ENCODE data around the gene COCH.

The COCH gene

GRCh38 chr14:30874120-30874998 lies at the start of gene COCH:
Gene COCH (plus strand): TSS chr14:30874559. CDS start chr14:30874939, 380 bp downstream.
- no peak for DNase-seq (ENCODE audit: low read depth in 2 of 2)

DNA sequence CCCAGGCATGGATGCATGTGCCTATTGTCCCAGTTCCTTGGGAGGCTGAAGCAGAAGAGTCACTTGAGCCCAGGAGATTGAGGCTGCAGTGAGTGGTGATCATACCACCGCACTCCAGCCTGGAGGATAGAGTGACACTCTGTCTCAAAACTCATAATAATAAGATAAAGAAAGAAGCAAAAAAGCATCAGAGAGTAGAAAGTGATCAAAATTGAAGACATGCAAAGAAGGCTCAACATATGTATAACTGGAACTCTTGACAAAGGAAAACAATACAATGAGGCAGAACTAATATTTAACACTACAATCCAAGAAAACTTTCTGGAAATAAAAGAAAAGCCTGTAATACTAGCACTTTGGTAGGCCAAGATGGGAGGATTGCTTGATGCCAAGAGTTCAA lies 48.3 kb upstream of the COCH start:
- DNase-seq (ENCODE audit: low read depth in 2 of 2), result no peak

- no peak for DNase-seq (ENCODE audit: low read depth in 2 of 2)
These were observed 44.5 kb upstream of the COCH start for GRCh38 chr14:30829853-30830252.

DNA sequence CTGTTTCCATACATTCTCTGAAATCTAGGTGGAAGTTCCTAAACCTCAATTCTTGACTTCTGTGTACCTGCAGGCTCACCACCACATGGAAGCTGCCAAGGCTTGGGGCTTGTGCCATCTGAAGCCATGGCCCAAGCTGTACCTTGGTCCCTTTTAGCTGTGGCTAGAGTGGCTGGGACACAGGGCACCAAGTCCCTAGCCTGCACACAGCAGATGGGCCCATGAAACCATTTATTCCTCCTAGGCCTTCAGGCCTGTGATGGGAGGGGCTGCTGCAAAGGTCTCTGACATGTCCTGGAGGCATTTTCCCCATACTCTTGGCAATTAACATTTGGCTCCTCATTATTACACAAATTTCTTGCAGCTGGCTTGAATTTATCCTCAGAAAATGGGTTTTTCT lies 40.0 kb upstream of the COCH start:
- no peak for DNase-seq (ENCODE audit: low read depth in 2 of 2)

- no peak for DNase-seq (ENCODE audit: low read depth in 2 of 2)
These were observed 36.0 kb upstream of the COCH start for GRCh38 chr14:30838351-30838750.

GRCh38 chr14:30840086-30840779 lies 34.1 kb upstream of the COCH start:
- DNase-seq (ENCODE audit: low read depth in 2 of 2), result no peak

GRCh38 chr14:30842431-30842830 lies 31.9 kb upstream of the COCH start:
- DNase-seq (ENCODE audit: low read depth in 2 of 2), result no peak

DNA sequence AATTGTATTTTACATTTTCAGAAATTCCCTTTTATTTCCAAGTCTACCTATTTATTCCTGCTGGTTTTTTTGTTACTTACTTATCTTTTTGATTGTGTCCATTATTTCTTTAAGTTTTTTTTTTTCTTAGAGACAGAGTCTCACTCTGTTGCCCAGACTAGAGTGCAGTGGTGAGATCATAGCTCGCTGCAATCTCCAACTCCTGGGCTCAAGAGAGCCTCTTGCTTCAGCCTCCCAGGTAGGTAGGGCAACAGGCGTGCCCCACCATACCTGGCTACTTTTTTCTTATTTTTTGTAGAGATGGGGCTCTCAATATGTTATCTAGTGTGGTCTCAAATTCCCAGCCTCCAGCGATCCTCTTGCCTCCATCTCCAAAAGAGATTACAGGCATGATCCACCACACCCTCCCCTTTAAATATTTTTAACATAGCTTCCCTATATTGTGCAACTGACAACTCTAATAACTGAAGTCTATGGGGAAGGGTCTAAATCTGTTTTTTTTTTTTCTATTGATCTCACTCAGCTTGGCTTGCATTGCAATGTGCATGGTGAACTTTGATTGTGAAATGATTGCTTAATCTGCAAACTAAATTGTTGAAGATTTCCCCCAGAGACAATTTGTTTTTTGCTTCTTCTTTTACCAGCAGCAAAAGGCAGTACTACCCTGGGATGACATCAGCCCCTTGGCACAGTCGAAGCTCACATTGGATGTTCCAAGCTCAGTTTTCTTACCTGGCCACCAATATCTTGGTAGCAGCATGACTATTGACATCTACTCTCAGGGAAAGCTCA lies 25.7 kb upstream of the COCH start:
- DNase-seq (ENCODE audit: low read depth in 2 of 2), result no peak

GRCh38 chr14:30849354-30849753 lies 25.0 kb upstream of the COCH start:
- no peak for DNase-seq (ENCODE audit: low read depth in 2 of 2)

DNA sequence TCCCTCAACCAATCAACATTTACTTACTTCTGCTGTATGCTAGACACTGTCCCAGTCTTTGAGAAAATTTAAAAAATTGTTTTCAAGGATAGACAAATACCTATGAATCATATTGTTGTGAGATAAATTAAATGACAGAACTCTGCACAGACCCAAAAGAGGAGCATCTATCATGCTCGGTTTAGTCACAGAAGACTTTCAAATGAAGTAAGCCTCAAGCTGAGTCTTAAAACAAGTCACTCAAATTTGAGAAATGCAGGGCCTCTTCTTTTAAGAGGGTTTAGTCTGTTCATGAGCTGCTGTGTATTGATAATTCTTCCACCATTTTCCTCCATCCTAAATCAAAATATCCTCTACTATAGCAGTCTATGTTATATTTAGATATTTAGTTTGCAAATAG lies 24.4 kb upstream of the COCH start:
- no peak for DNase-seq (ENCODE audit: low read depth in 2 of 2)

GRCh38 chr14:30853946-30854345 lies 20.4 kb upstream of the COCH start:
- DNase-seq (ENCODE audit: low read depth in 2 of 2), result no peak

GRCh38 chr14:30854492-30854891 lies 19.9 kb upstream of the COCH start:
- DNase-seq (ENCODE audit: low read depth in 2 of 2), result no peak

DNA sequence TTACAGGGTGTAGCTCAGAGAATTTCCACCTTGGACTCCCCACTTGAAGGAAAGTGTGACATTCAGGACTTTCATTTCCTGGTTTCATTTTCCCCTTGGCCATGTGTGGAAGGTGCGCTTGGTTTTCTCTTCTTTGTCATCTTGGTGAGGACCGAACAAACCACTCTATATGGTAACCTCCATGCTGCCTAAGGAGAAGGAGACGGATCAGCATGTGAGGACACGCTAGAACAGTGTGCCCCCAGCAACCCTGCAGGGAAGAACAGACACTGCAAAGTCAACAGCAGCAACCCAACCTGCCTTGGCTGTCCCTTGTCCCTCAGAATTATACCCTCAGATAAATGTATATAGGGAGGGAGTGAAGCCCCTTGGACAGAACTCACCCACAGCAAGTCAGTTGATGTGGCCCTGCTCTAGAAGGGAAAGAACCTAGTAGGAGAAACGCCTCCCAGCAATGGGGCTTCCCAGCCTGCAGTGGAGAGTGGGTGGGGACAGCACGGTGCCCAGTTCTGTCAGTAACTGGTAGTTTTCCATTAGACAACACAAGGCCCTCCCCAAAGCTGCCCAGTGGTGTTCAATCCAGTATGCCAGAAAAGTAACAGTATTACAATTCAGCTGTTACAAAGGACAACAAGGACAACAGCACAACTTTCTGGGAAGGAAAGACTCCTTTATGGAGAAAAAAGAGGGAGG lies 18.9 kb upstream of the COCH start:
- no peak for DNase-seq (ENCODE audit: low read depth in 2 of 2)

DNA sequence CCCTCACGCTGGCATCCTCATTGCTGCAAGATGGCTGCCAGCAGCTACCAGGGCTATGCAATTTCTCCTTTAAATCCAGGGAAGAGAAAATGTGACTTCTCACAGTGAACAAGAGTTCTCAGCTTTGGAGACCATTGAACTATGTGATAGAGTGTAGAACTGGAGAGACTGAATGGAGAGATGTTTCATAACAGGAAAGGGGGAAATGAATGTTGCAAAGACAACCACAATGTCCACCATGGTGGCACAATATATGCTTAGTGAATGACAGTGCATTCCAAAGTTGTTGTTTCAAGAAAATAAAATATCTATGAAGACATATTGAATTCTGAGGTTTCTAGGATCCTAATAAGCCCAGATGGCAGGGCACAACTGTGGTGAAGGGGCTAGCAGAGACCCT lies 13.2 kb upstream of the COCH start:
- no peak for DNase-seq (ENCODE audit: low read depth in 2 of 2)

DNA sequence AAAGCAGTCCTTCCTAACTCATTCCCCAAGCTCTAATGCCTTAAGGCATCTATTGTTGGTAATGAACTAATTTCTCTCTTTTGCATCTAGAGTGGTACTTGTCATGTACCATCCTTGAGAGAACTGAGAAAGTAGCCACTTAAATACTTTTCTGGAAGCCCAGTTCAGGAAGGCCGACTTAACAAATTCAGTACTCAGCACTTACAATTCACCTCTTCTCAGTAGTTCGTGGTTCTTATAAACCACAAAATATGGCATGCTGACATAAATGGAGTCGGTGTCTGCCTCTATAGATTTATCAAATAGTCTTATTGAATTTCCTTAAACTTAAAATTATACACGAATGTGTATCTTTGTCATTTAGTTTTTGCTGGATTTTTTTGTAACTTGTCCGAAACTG lies 9.4 kb upstream of the COCH start:
- no peak for DNase-seq (ENCODE audit: low read depth in 2 of 2)

DNA sequence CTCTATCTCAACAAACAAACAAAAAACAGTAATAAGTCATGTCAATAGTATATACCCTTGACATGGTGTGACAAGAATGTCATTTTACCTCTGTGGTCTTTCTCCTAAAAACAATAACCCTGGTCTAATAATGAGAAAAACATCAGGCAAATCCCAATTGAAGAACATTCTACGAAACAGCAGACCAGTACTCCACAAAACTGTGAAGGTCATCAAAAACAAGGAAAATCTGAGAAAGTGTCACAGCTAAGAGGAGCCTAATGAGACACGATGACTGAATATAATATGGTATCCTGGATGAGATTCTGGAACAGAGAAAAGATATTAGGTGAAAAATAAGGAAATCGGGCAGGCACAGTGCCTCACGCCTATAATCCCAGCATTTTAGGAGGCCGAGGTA lies 5.6 kb upstream of the COCH start:
- no peak for DNase-seq (ENCODE audit: low read depth in 2 of 2)

GRCh38 chr14:30869551-30870155 lies 4.7 kb upstream of the COCH start:
- no peak for DNase-seq (ENCODE audit: low read depth in 2 of 2)

GRCh38 chr14:30872602-30873001 lies 1.8 kb upstream of the COCH start:
- no peak for DNase-seq (ENCODE audit: low read depth in 2 of 2)

DNA sequence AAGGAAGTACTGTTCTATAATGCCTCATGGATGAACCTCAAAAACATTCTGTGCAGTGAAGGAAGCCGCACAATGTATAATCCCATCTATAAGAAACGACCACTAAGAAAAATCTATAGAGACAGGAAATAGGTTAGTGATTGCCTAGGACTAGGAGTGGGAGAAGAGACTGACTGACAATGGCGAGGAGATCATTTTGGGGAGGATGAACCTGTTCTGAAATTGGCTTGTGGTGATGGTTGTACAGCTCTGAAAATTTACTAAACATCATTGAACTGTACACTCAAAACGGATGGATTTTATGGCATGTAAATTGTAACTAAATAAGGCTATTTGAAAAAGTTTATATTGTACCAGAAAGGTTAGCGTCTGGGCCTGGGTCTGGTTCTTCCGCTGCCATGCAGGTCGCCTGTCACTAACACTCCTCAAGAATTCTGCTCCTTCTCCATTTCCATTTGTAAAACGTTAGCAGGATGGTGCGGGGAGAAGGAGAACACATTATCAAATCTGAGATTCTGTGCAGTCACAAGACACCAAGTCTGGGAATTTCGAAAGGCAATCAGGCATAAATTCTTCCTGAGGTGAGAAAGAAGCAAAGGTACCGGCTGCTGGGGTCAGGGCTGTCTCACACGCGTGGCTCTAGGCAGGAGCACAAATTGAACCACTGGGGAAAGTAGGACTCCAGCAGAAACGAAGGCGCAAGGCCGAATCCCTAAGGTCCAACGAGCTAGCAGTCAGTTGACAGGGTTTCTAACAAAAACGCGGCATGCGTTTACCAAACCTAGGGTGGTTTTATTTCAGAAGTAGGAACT lies 845 bp upstream of the COCH start:
- no peak for DNase-seq (ENCODE audit: low read depth in 2 of 2)

GRCh38 chr14:30874999-30875787 lies 834 bp downstream of the COCH start:
- no peak for DNase-seq (ENCODE audit: low read depth in 2 of 2)
